ENCODE data around the gene SAA2.
"Not testable (repeated sequence)": the region's sequence is repeated elsewhere in the genome, so short reads cannot be mapped to it uniquely, and the experiment has no call there.

SAA2 gene

DNA sequence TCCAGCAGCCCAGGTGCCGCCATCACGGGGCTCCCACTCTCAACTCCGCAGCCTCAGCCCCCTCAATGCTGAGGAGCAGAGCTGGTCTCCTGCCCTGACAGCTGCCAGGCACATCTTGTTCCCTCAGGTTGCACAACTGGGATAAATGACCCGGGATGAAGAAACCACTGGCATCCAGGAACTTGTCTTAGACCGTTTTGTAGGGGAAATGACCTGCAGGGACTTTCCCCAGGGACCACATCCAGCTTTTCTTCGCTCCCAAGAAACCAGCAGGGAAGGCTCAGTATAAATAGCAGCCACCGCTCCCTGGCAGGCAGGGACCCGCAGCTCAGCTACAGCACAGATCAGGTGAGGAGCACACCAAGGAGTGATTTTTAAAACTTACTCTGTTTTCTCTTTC lies 17.5 kb upstream of the SAA2 start, which contains the start of gene SAA1:
SAA1 (plus strand) TSS at position 316 of the 400 bp plus-strand sequence. CDS start 624 bp downstream, outside the sequence.
- TF ChIP-seq POLR2AphosphoS5 (IDR thresholded peaks at IDR 0.05; ENCODE audit: low read depth, low read length) (no peak), POLR2A (IDR thresholded peaks at IDR 0.05; ENCODE audit: low read depth, low read length) (no peak), TAF1 (IDR thresholded peaks at IDR 0.05; ENCODE audit: borderline replicate concordance, low read depth, low read length) (no peak)
- DNase-seq (ENCODE audit: insufficient read length) (no peak), FAIRE-seq (no peak)

- no peak for FAIRE-seq
- no peak for TF ChIP-seq POLR2AphosphoS5 (IDR thresholded peaks at IDR 0.05; ENCODE audit: low read depth, low read length)
- TF ChIP-seq TAF1 (IDR thresholded peaks at IDR 0.05; ENCODE audit: borderline replicate concordance, low read depth, low read length): no peak
- no peak for TF ChIP-seq POLR2A (IDR thresholded peaks at IDR 0.05; ENCODE audit: low read depth, low read length)
- no peak for DNase-seq (ENCODE audit: insufficient read length)
Measured at GRCh38 chr11:18264677-18265555, 16.4 kb upstream of the SAA2 start.

GRCh38 chr11:18264035-18264434 lies 15.6 kb upstream of the SAA2 start:
- no peak for FAIRE-seq
- TF ChIP-seq POLR2AphosphoS5 (IDR thresholded peaks at IDR 0.05; ENCODE audit: low read depth, low read length): no peak
- no peak for TF ChIP-seq TAF1 (IDR thresholded peaks at IDR 0.05; ENCODE audit: borderline replicate concordance, low read depth, low read length)
- TF ChIP-seq POLR2A (IDR thresholded peaks at IDR 0.05; ENCODE audit: low read depth, low read length): no peak

DNA sequence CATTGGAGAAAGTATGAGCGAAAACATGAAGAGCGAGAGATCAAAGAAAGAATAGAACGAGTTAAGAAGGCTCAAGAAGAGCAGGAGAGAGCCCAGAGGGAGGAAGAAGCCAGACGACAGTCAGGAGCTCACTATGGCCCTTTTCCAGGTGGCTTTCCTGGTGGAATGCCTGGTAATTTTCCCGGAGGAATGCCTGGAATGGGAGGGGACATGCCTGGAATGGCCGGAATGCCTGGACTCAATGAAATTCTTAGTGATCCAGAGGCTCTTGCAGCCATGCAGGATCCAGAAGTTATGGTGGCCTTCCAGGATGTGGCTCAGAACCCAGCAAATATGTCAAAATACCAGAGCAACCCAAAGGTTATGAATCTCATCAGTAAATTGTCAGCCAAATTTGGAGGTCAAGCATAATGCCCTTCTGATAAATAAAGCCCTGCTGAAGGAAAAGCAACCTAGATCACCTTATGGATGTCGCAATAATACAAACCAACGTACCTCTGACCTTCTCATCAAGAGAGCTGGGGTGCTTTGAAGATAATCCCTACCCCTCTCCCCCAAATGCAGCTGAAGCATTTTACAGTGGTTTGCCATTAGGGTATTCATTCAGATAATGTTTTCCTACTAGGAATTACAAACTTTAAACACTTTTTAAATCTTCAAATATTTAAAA lies 14.3 kb upstream of the SAA2 start:
- not testable (repeated sequence) for FAIRE-seq; DNase-seq (ENCODE audit: insufficient read length)

More at GRCh38 chr11:18264035-18264434, 15.6 kb upstream of the SAA2 start:
- no peak for DNase-seq (ENCODE audit: insufficient read length)

- FAIRE-seq: no peak
- no peak for TF ChIP-seq POLR2A (IDR thresholded peaks at IDR 0.05; ENCODE audit: low read depth, low read length)
- TF ChIP-seq POLR2AphosphoS5 (IDR thresholded peaks at IDR 0.05; ENCODE audit: low read depth, low read length): no peak
- TF ChIP-seq TAF1 (IDR thresholded peaks at IDR 0.05; ENCODE audit: borderline replicate concordance, low read depth, low read length): no peak
- DNase-seq (ENCODE audit: insufficient read length): no peak
Measured at GRCh38 chr11:18261721-18262120, 13.3 kb upstream of the SAA2 start.

GRCh38 chr11:18259259-18259658 lies 10.8 kb upstream of the SAA2 start:
- FAIRE-seq: no peak
- TF ChIP-seq POLR2AphosphoS5 (IDR thresholded peaks at IDR 0.05; ENCODE audit: low read depth, low read length): no peak
- DNase-seq (ENCODE audit: insufficient read length): no peak

DNA sequence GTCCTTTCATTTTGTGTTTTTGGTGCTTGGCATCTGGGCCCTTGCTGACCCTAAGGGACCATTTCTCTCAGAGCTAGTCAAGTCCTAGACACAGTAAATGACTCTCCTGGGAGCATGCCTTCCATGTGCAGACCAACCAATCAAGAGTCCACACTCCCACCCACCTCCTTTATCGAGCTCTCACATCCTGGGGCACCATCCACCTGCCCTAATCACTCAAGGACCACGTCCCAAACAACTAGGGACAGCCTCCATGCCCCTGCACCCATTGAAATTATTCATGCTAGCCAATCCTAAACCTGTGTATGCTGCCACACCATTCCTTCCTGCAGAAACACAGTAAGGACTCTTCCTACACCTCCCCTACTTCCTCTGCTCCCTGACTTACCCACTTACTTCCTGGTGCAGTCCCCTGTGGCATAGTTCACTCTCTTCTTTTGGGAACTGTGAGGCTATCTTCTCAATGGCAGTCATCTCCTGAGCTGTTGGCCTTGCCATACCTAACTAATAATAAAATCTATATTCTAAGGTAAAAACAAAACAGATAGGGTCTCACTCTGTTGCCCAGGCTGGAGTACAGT lies 6.4 kb upstream of the SAA2 start:
- no peak for TF ChIP-seq TAF1 (IDR thresholded peaks at IDR 0.05; ENCODE audit: borderline replicate concordance, low read depth, low read length)
- no peak for TF ChIP-seq POLR2AphosphoS5 (IDR thresholded peaks at IDR 0.05; ENCODE audit: low read depth, low read length)
- TF ChIP-seq POLR2A (IDR thresholded peaks at IDR 0.05; ENCODE audit: low read depth, low read length): no peak
- no peak for FAIRE-seq
- DNase-seq (ENCODE audit: insufficient read length): no peak

DNA sequence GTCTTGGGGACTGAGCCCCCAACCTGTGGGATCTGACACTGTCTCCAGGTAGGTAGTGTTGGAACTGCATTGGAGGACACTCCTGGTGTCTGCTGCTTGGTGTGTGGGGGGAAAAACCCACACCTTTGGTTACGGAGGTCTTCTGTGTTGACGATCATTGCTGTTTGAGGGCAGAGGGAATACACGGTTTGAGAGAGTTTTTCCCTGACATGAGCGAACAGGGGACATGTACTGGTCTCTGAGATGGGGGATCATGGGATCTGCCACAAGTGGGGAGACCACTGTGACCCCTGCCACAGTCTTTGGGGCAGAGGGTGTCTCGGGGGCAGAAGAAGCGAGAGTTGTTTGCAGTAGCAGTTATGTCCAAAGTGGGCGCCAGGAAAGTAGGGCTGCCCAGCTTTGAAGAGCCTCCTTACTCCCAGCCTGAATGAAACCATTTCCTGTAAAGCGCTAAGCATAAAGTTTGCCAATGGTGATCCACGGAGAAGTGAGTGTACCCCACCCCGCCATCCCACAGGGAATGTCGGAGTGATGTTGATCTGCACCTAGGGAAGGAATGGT lies 5.4 kb upstream of the SAA2 start:
- no peak for FAIRE-seq
- TF ChIP-seq POLR2AphosphoS5 (IDR thresholded peaks at IDR 0.05; ENCODE audit: low read depth, low read length) (no peak), TAF1 (IDR thresholded peaks at IDR 0.05; ENCODE audit: borderline replicate concordance, low read depth, low read length) (no peak), POLR2A (IDR thresholded peaks at IDR 0.05; ENCODE audit: low read depth, low read length) (no peak)
- no peak for DNase-seq (ENCODE audit: insufficient read length)

DNA sequence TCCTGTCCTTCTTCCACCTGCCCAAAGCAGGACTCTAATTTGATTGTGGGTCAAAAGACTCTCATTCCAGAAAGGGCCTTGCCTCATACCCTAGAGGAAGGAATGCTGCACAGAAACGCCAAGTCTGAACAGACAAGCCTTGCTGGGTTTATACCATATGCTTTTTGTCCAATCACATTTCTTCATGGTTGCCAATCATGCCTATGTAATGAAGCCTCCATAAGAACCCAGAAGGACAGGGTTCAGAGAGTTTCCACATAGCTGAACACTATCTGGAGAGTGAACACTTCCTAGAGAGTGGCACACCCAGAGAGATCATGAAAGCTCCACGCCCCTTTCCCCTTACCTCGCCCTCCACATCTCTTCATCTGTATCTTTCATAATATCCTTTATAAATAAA lies 4.8 kb upstream of the SAA2 start:
- DNase-seq (ENCODE audit: insufficient read length): no peak

GRCh38 chr11:18247191-18247581 lies 1.3 kb downstream of the SAA2 start:
- FAIRE-seq; DNase-seq (ENCODE audit: insufficient read length): not testable (repeated sequence)

More for the DNA sequence above, 4.8 kb upstream of the SAA2 start:
- no peak for FAIRE-seq
- TF ChIP-seq POLR2A (IDR thresholded peaks at IDR 0.05; ENCODE audit: low read depth, low read length) (no peak), POLR2AphosphoS5 (IDR thresholded peaks at IDR 0.05; ENCODE audit: low read depth, low read length) (no peak), TAF1 (IDR thresholded peaks at IDR 0.05; ENCODE audit: borderline replicate concordance, low read depth, low read length) (no peak)

- DNase-seq (ENCODE audit: insufficient read length): not testable (repeated sequence)
- peak; percentile 97 for FAIRE-seq
Measured at GRCh38 chr11:18246379-18247190, 1.9 kb downstream of the SAA2 start.
